ENCODE data around the gene ALOX12. TPM values are rescaled to one million over a fixed set of nuclear protein-coding genes. Genes with fewer than 3 reads are reported as not detected.
A peak's percentile ranks its signal among the peaks of the same experiment; 100 is the strongest.

Gene ALOX12
- total RNA-seq, 3 donors from 2014 or later: not detected

DNA sequence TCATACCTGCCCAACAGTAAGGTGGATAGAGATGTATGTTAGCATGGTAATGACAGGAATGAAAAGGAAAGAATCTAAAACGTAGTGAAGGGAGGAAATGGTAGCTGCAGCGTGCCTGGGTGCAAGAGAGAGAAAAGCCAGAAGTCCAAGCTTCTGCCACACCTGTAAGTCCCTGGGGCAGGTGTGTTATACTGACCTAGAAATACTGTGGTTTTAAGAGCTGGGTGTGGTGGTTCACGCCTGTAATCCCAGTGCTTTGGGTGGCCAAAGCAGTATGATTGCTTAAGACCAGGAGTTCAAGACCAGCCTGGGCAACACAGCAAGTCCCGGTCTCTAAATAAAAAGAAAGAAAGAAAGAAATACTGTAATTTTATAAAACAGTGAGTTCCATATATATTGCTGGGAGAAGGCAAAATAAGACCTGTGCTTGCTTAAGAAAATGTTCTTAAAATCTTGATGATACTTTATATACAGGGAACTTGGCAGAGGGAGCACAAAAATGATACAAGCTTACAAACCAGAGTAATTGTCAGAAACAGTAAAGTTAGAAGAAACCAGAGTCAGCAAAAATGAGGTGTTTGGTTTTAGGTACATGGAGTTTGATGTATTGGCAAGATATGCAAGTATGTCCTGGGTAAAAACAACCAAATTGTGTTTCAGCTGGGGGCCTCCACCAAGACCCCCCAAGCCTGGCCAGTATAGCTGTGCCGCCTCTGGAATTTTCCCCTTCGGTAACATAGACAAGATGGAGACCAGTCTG, 6.6 kb downstream of the ALOX12 start:
- Histone ChIP-seq H3K9me3 (no peaks in the 10 kb centered on the region), H3K27me3 (no peaks in the 10 kb centered on the region), H3K4me3 (no peak overlapping the region), H3K4me1 (no peaks in the 10 kb centered on the region), H3K27ac (no peak overlapping the region), H3K36me3 (peaks cover 8% of the 10 kb centered on the region)
- DNase-seq (ENCODE audit: low spot score in 2 of 2): no peak
- TF ChIP-seq, protein P1, sequence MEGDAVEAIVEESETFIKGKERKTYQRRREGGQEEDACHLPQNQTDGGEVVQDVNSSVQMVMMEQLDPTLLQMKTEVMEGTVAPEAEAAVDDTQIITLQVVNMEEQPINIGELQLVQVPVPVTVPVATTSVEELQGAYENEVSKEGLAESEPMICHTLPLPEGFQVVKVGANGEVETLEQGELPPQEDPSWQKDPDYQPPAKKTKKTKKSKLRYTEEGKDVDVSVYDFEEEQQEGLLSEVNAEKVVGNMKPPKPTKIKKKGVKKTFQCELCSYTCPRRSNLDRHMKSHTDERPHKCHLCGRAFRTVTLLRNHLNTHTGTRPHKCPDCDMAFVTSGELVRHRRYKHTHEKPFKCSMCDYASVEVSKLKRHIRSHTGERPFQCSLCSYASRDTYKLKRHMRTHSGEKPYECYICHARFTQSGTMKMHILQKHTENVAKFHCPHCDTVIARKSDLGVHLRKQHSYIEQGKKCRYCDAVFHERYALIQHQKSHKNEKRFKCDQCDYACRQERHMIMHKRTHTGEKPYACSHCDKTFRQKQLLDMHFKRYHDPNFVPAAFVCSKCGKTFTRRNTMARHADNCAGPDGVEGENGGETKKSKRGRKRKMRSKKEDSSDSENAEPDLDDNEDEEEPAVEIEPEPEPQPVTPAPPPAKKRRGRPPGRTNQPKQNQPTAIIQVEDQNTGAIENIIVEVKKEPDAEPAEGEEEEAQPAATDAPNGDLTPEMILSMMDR (IDR thresholded peaks at IDR 0.05): no peak
- no peak for TF ChIP-seq POLR2AphosphoS5 (IDR thresholded peaks at IDR 0.05)
- TF ChIP-seq POLR2A (IDR thresholded peaks at IDR 0.05): no peak
- intact Hi-C loops (cut with DNase I; ENCODE audit: low total_unique reads): loop anchor here (10.0 kb wide), 1 partner anchor 88 kb away; no protein-coding TSS in a partner anchor

GRCh38 chr17:7003745-7004144, 7.9 kb downstream of the ALOX12 start:
- Histone ChIP-seq H3K27ac (no peak overlapping the region), H3K9me3 (no peaks in the 10 kb centered on the region), H3K4me1 (no peaks in the 10 kb centered on the region), H3K36me3 (peaks cover 8% of the 10 kb centered on the region), H3K4me3 (no peak overlapping the region), H3K27me3 (no peaks in the 10 kb centered on the region)
- TF ChIP-seq, protein P1 (IDR thresholded peaks at IDR 0.05): no peak
- TF ChIP-seq POLR2AphosphoS5 (IDR thresholded peaks at IDR 0.05) (no peak), POLR2A (IDR thresholded peaks at IDR 0.05) (no peak)
- DNase-seq (ENCODE audit: low spot score in 2 of 2): no peak
- intact Hi-C loops (cut with DNase I; ENCODE audit: low total_unique reads): loop anchor here (10.0 kb wide), 1 partner anchor 89 kb away; no protein-coding TSS in a partner anchor

GRCh38 chr17:7004398-7005253, 8.8 kb downstream of the ALOX12 start:
- Histone ChIP-seq H3K27ac (peak overlapping the region in 1 of 2 donors; percentile 8), H3K4me3 (no peak overlapping the region), H3K36me3 (peaks cover under 1% of the 10 kb centered on the region), H3K27me3 (no peaks in the 10 kb centered on the region), H3K9me3 (no peaks in the 10 kb centered on the region), H3K4me1 (no peaks in the 10 kb centered on the region)
- intact Hi-C loops (cut with DNase I; ENCODE audit: low total_unique reads): loop anchor here (10.0 kb wide), 1 partner anchor 90 kb away; no protein-coding TSS in a partner anchor
- no peak for TF ChIP-seq POLR2A (IDR thresholded peaks at IDR 0.05)
- TF ChIP-seq, protein P1 (IDR thresholded peaks at IDR 0.05): peak; percentile 64 to 78 (median 71)
- no peak for DNase-seq (ENCODE audit: low spot score in 2 of 2)

- Histone ChIP-seq H3K27ac (no peak overlapping the region), H3K36me3 (no peaks in the 10 kb centered on the region), H3K4me3 (no peak overlapping the region), H3K9me3 (no peaks in the 10 kb centered on the region), H3K4me1 (peaks cover 0 to 6% of the 10 kb centered on the region in 2 donors), H3K27me3 (no peaks in the 10 kb centered on the region)
- intact Hi-C loops (cut with DNase I; ENCODE audit: low total_unique reads): loop anchor here (10.0 kb wide), 1 partner anchor 91 kb away; no protein-coding TSS in a partner anchor
- TF ChIP-seq, protein P1 (IDR thresholded peaks at IDR 0.05): no peak
- TF ChIP-seq POLR2A (IDR thresholded peaks at IDR 0.05) (no peak), POLR2AphosphoS5 (IDR thresholded peaks at IDR 0.05) (no peak)
- no peak for DNase-seq (ENCODE audit: low spot score in 2 of 2)
Observed at GRCh38 chr17:7005716-7006115, 9.9 kb downstream of the ALOX12 start.
